ENCODE data around the gene CDPF1. TPM values are rescaled to one million over a fixed set of nuclear protein-coding genes. Genes with fewer than 3 reads are reported as not detected.
A peak's percentile ranks its signal among the peaks of the same experiment; 100 is the strongest.

The CDPF1 gene
- 9.8 TPM in 2 replicates for total RNA-seq
- total RNA-seq (2013), result 12.8 TPM
- polyA plus RNA-seq, result 7.2 and 15.4 TPM in 2 replicates
- polyA minus RNA-seq, result 8.9 and 10.9 TPM in 2 replicates

- CTCF ChIA-PET, result interaction anchor here (1.1 kb wide), 1 partner anchor 125 kb away, joined by 3 read pairs; no protein-coding TSS in a partner anchor
- Mint-ChIP-seq H3K9me3 (ENCODE audit: insufficient read depth) (no peaks in the 10 kb centered on the region), H3K4me3 (peak within 1 kb of the TSS; percentile 87), H3K4me1 (peaks cover 18% of the 10 kb centered on the region), H3K27me3 (no peaks in the 10 kb centered on the region), H3K27ac (peak within 1 kb of the TSS; percentile 80)
- intact Hi-C loops (cut with micrococcal nuclease), result loop anchor here (1.0 to 2.0 kb wide), 4 partner anchors 17 to 99 kb away; partner anchors contain the start of gene GTSE1
- peak within 1 kb of the TSS; percentile 75 for H3K9ac ChIP-seq (ENCODE audit: low read length)
- ATAC-seq (ENCODE audit: low read depth) (peak; percentile 96), DNase-seq (peak; percentile 91)
- H3K4me3 ChIP-seq (ENCODE audit: control extremely low read depth in 1 of 5, extremely low read depth in 1 of 5, insufficient read depth in 1 of 5, low read depth in 2 of 5, low read length in 4 of 5), result peak within 1 kb of the TSS in 4 of 5 experiments; percentile 72 to 85 (median 82)
- peak within 1 kb of the TSS; percentile 85 for H2AFZ ChIP-seq (ENCODE audit: insufficient read depth, low read depth, low read length, poor library complexity, severe bottlenecking)
- H3K27ac ChIP-seq (ENCODE audit: low read length in 2 of 2), result peak within 1 kb of the TSS; percentile 35 to 75
- peaks cover 14% of the 10 kb centered on the region in 2 donors for H3K4me1 ChIP-seq (ENCODE audit: control insufficient read depth in 2 of 2, insufficient read depth in 2 of 2, low read length in 2 of 2)
- H3K27me3 ChIP-seq (replicated peaks in 1 of 4; ENCODE audit: control extremely low read depth in 1 of 4, control insufficient read depth in 3 of 4, insufficient read depth in 4 of 4, low read length in 3 of 4), result no peaks in the 10 kb centered on the region
- peak within 1 kb of the TSS; percentile 84 for H3K4me2 ChIP-seq (replicated peaks; ENCODE audit: low read depth, low read length, poor library complexity, severe bottlenecking)
- H3K36me3 ChIP-seq (replicated peaks in 1 of 2; ENCODE audit: control extremely low read depth in 1 of 2, control insufficient read depth in 1 of 2, extremely low read depth in 1 of 2, insufficient read depth in 2 of 2, low read length in 1 of 2), result no peaks in the 10 kb centered on the region
- TF ChIP-seq EZH2 (IDR thresholded peaks at IDR 0.05; ENCODE audit: borderline replicate concordance, insufficient read depth, low read depth, low read length, poor library complexity, severe bottlenecking), result no peak
- no peak for TF ChIP-seq CTCF (IDR thresholded peaks at IDR 0.05)
- POLR2A ChIA-PET, result interaction anchor here (0.6 to 1.5 kb wide), 4 partner anchors 18 to 101 kb away, joined by 4 to 11 read pairs (median 7); partner anchors contain the start of genes GTSE1 and TTC38
- H4K20me1 ChIP-seq (ENCODE audit: control insufficient read depth, insufficient read depth, low read length, poor library complexity, severe bottlenecking), result no peaks in the 10 kb centered on the region
- peaks cover 0 to 2% (median 0%) of the 10 kb centered on the region in 3 donors for H3K9me3 ChIP-seq (ENCODE audit: control extremely low read depth in 1 of 3, control insufficient read depth in 2 of 3, insufficient read depth in 1 of 3, low read length in 2 of 3)
- under 1% methylated on average over 89 of the region's 89 CpGs for WGBS (ENCODE audit: insufficient coverage)
- peaks cover 16% of the 10 kb centered on the region for H3K79me2 ChIP-seq (ENCODE audit: control insufficient read depth, insufficient read depth, low read length)
Measured at GRCh38 chr22:46250035-46250782, at the start of gene CDPF1. Gene CDPF1 (minus strand): TSS chr22:46250293. CDS start chr22:46248284, 2,009 bp downstream.

- peaks cover 5% of the 10 kb centered on the region for H3K79me2 ChIP-seq (ENCODE audit: control insufficient read depth, insufficient read depth, low read length)
- no peak overlapping the region for H3K27ac ChIP-seq (ENCODE audit: low read length in 2 of 2)
- no peak overlapping the region for H2AFZ ChIP-seq (ENCODE audit: insufficient read depth, low read depth, low read length, poor library complexity, severe bottlenecking)
- Mint-ChIP-seq H3K27me3 (no peaks in the 10 kb centered on the region), H3K4me3 (peak overlapping the region; percentile 36), H3K27ac (no peak overlapping the region), H3K4me1 (peaks cover 25% of the 10 kb centered on the region), H3K9me3 (ENCODE audit: insufficient read depth) (no peaks in the 10 kb centered on the region)
- H3K9me3 ChIP-seq (ENCODE audit: control extremely low read depth in 1 of 3, control insufficient read depth in 2 of 3, insufficient read depth in 1 of 3, low read length in 2 of 3), result no peaks in the 10 kb centered on the region
- DNase-seq (no peak), ATAC-seq (ENCODE audit: low read depth) (no peak)
- peaks cover 0 to 5% (median 2%) of the 10 kb centered on the region in 4 experiments for H3K27me3 ChIP-seq (replicated peaks in 1 of 4; ENCODE audit: control extremely low read depth in 1 of 4, control insufficient read depth in 3 of 4, insufficient read depth in 4 of 4, low read length in 3 of 4)
- no peaks in the 10 kb centered on the region for H4K20me1 ChIP-seq (ENCODE audit: control insufficient read depth, insufficient read depth, low read length, poor library complexity, severe bottlenecking)
- no peak overlapping the region for H3K4me3 ChIP-seq (ENCODE audit: control extremely low read depth in 1 of 5, extremely low read depth in 1 of 5, insufficient read depth in 1 of 5, low read depth in 2 of 5, low read length in 4 of 5)
- CTCF ChIA-PET, result interaction anchor here (0.7 to 1.9 kb wide), 3 partner anchors 16 to 177 kb away, joined by 3 to 7 read pairs (median 3); no protein-coding TSS in a partner anchor
- no peak for TF ChIP-seq EZH2 (IDR thresholded peaks at IDR 0.05; ENCODE audit: borderline replicate concordance, insufficient read depth, low read depth, low read length, poor library complexity, severe bottlenecking)
- no peak for TF ChIP-seq CTCF (IDR thresholded peaks at IDR 0.05)
- POLR2A ChIA-PET, result no interaction called here
- H3K36me3 ChIP-seq (replicated peaks in 1 of 2; ENCODE audit: control extremely low read depth in 1 of 2, control insufficient read depth in 1 of 2, extremely low read depth in 1 of 2, insufficient read depth in 2 of 2, low read length in 1 of 2), result no peaks in the 10 kb centered on the region
- no peak overlapping the region for H3K9ac ChIP-seq (ENCODE audit: low read length)
- peaks cover 14 to 18% of the 10 kb centered on the region in 2 donors for H3K4me1 ChIP-seq (ENCODE audit: control insufficient read depth in 2 of 2, insufficient read depth in 2 of 2, low read length in 2 of 2)
- 96% methylated on average over 13 of the region's 13 CpGs for WGBS (ENCODE audit: insufficient coverage)
- no peak overlapping the region for H3K4me2 ChIP-seq (replicated peaks; ENCODE audit: low read depth, low read length, poor library complexity, severe bottlenecking)
- intact Hi-C loops (cut with micrococcal nuclease), result no loop called here
Measured at GRCh38 chr22:46299101-46299500, 49.0 kb upstream of the CDPF1 start.
